ENCODE results near the gene ARFGAP1.

- TF ChIP-seq POLR2A (IDR thresholded peaks at IDR 0.05) (no peak), CTCF (IDR thresholded peaks at IDR 0.05) (no peak)
Measured at GRCh38 chr20:63317061-63317460, 44.4 kb downstream of the ARFGAP1 start.

Measured in uterus (tissue), 2 donors.